ENCODE results near the gene OR6S1. TPM values are rescaled to one million over a fixed set of nuclear protein-coding genes. Genes with fewer than 3 reads are reported as not detected.

The OR6S1 gene
- total RNA-seq, 2 experiments from 2014 or later = not detected

DNA sequence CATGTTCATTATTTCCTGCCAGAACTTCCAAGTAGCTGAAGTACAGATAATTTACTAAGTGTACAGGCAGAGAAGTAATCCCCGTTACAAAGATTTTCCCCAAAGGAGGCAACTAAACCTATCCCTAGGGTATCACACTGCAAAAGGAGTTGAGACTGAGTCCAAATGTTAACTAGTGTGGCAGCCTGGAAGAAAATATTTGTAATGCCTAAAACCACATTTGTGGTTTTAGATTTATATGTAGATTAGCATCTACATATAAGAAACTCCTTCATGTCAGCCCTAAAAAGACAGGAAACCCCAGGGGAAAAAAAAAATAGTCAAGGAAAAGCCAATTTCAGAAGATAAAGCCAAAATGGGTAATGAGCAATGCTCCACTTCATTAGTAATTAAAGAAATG is 48.9 kb downstream of the OR6S1 start:
- intact Hi-C loops (cut with micrococcal nuclease; ENCODE audit: unreplicated experiment) = no loop called here
- Histone ChIP-seq H3K9me3 (ENCODE audit: low read length) (no peaks in the 10 kb centered on the region), H3K9me2 (ENCODE audit: insufficient read depth, low read length) (no peaks in the 10 kb centered on the region), H3K4me2 (ENCODE audit: low read length) (no peak overlapping the region), H3K79me2 (ENCODE audit: insufficient read depth, low read depth, low read length) (no peaks in the 10 kb centered on the region), H3K4me3 (ENCODE audit: low read depth, low read length, poor library complexity, severe bottlenecking) (no peak overlapping the region), H3K4me1 (ENCODE audit: insufficient read depth, low read length, poor library complexity, severe bottlenecking) (no peaks in the 10 kb centered on the region), H4K20me1 (ENCODE audit: insufficient read depth, low read length) (no peaks in the 10 kb centered on the region), H3K27ac (ENCODE audit: low read depth, low read length, poor library complexity, severe bottlenecking) (no peak overlapping the region), H3K36me3 (ENCODE audit: insufficient read depth, low read length) (no peaks in the 10 kb centered on the region), H2AFZ (ENCODE audit: low read length) (no peak overlapping the region)
- BruUV-seq (replicated peaks) = no TSS peak
- ChIA-PET CTCF (ENCODE audit: unreplicated experiment) (no interaction called here), POLR2A (no interaction called here)
- DNase-seq (ENCODE audit: low spot score) = no peak
- TF ChIP-seq, protein P1, sequence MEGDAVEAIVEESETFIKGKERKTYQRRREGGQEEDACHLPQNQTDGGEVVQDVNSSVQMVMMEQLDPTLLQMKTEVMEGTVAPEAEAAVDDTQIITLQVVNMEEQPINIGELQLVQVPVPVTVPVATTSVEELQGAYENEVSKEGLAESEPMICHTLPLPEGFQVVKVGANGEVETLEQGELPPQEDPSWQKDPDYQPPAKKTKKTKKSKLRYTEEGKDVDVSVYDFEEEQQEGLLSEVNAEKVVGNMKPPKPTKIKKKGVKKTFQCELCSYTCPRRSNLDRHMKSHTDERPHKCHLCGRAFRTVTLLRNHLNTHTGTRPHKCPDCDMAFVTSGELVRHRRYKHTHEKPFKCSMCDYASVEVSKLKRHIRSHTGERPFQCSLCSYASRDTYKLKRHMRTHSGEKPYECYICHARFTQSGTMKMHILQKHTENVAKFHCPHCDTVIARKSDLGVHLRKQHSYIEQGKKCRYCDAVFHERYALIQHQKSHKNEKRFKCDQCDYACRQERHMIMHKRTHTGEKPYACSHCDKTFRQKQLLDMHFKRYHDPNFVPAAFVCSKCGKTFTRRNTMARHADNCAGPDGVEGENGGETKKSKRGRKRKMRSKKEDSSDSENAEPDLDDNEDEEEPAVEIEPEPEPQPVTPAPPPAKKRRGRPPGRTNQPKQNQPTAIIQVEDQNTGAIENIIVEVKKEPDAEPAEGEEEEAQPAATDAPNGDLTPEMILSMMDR (conservative IDR thresholded peaks at IDR 0.05; ENCODE audit: low read length) = no peak
- no peak for TF ChIP-seq EZH2phosphoT487 (IDR thresholded peaks at IDR 0.05; ENCODE audit: borderline replicate concordance, low read depth, low read length)

DNA sequence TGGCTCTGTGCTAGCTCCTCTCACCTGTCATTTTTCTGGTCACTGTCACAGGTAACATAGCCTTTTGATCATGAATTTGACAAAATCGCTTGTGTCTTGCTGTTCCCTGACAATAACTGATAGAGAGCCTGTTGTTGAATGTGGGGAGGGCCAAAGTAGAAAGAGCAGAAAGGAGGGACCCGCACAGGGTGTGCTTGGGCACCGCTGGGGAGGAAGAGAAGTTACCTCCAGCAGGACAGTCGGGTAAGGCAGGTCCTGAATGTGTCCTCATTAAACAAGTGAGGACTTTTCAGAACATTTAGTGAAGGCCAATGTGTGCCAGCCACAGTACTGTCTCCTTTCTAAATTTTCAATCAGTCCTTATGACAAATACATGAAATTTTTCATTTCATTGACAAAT is 50.3 kb downstream of the OR6S1 start, which contains the start of gene RNASE12:
Gene RNASE12, minus strand, starts transcription at position 142 of the 400 bp plus-strand sequence. CDS start 653 bp downstream, outside the sequence.
- POLR2A ChIA-PET = interaction anchor here (0.5 kb wide), 1 partner anchor 157 kb away, joined by 4 read pairs; no protein-coding TSS in a partner anchor
- no TSS peak for BruUV-seq (replicated peaks)

More for the DNA sequence above, 50.3 kb downstream of the OR6S1 start, which contains the start of gene RNASE12:
- TF ChIP-seq, protein P1 (conservative IDR thresholded peaks at IDR 0.05; ENCODE audit: low read length) = no peak
- TF ChIP-seq EZH2phosphoT487 (IDR thresholded peaks at IDR 0.05; ENCODE audit: borderline replicate concordance, low read depth, low read length) = no peak
- H3K4me3 ChIP-seq (ENCODE audit: low read depth, low read length, poor library complexity, severe bottlenecking) = no peak within 1 kb of the TSS
- H2AFZ ChIP-seq (ENCODE audit: low read length) = no peak within 1 kb of the TSS
- no peaks in the 10 kb centered on the region for H3K9me3 ChIP-seq (ENCODE audit: low read length)
- no peaks in the 10 kb centered on the region for H4K20me1 ChIP-seq (ENCODE audit: insufficient read depth, low read length)
- intact Hi-C loops (cut with micrococcal nuclease; ENCODE audit: unreplicated experiment) = no loop called here
- no peaks in the 10 kb centered on the region for H3K4me1 ChIP-seq (ENCODE audit: insufficient read depth, low read length, poor library complexity, severe bottlenecking)
- no peaks in the 10 kb centered on the region for H3K9me2 ChIP-seq (ENCODE audit: insufficient read depth, low read length)
- no peaks in the 10 kb centered on the region for H3K79me2 ChIP-seq (ENCODE audit: insufficient read depth, low read depth, low read length)
- CTCF ChIA-PET (ENCODE audit: unreplicated experiment) = no interaction called here
- no peaks in the 10 kb centered on the region for H3K36me3 ChIP-seq (ENCODE audit: insufficient read depth, low read length)
- H3K27ac ChIP-seq (ENCODE audit: low read depth, low read length, poor library complexity, severe bottlenecking) = no peak within 1 kb of the TSS
- H3K4me2 ChIP-seq (ENCODE audit: low read length) = no peak within 1 kb of the TSS
- no peak for DNase-seq (ENCODE audit: low spot score)

Small RNA genes within 50 kb of the gene (small RNA-seq; reads per million reads assigned to genes)
- not detected for gene RF00019

Other genes starting within 250 kb of the OR6S1 start
- gene TEP1, start 228.2 kb downstream of the OR6S1 start, total RNA-seq (2014; rRNA removed; shearing (Covaris generic)) = 12.9 and 13.4 TPM in 2 replicates
- 26.8 and 31.1 TPM in 2 replicates for gene TEP1, start 228.2 kb downstream of the OR6S1 start, total RNA-seq (2022)
- 0.08 TPM in 1 of 2 replicates, not detected in the other for gene KLHL33, start 205.5 kb downstream of the OR6S1 start, total RNA-seq (2014; rRNA removed; shearing (Covaris generic))
- gene KLHL33, start 205.5 kb downstream of the OR6S1 start, total RNA-seq (2022) = 0.09 and 0.11 TPM in 2 replicates
- gene OSGEP, start 186.9 kb downstream of the OR6S1 start, total RNA-seq (2014; rRNA removed; shearing (Covaris generic)) = 85.2 and 86.6 TPM in 2 replicates
- gene OSGEP, start 186.9 kb downstream of the OR6S1 start, total RNA-seq (2022) = 68.8 and 76.6 TPM in 2 replicates
- 110 and 117 TPM in 2 replicates for gene APEX1, start 186.5 kb downstream of the OR6S1 start, total RNA-seq (2014; rRNA removed; shearing (Covaris generic))
- gene APEX1, start 186.5 kb downstream of the OR6S1 start, total RNA-seq (2022) = 175 and 203 TPM in 2 replicates
- 23.3 and 26.9 TPM in 2 replicates for gene PIP4P1, start 180.3 kb downstream of the OR6S1 start, total RNA-seq (2014; rRNA removed; shearing (Covaris generic))
- 43.6 and 44.7 TPM in 2 replicates for gene PIP4P1, start 180.3 kb downstream of the OR6S1 start, total RNA-seq (2022)
- gene PNP, start 172.3 kb downstream of the OR6S1 start, total RNA-seq (2014; rRNA removed; shearing (Covaris generic)) = 120 and 127 TPM in 2 replicates
- 118 and 128 TPM in 2 replicates for gene PNP, start 172.3 kb downstream of the OR6S1 start, total RNA-seq (2022)
- gene RNASE10, start 136.2 kb downstream of the OR6S1 start, total RNA-seq (2014; rRNA removed; shearing (Covaris generic)) = not detected in 2 replicates
- gene RNASE10, start 136.2 kb downstream of the OR6S1 start, total RNA-seq (2022) = 1.5 and 1.7 TPM in 2 replicates
- gene RNASE9, start 80.6 kb downstream of the OR6S1 start, total RNA-seq (2014; rRNA removed; shearing (Covaris generic)) = not detected in 2 replicates
- not detected in 2 replicates for gene RNASE9, start 80.6 kb downstream of the OR6S1 start, total RNA-seq (2022)
- gene RNASE11, start 53.7 kb downstream of the OR6S1 start, total RNA-seq (2014; rRNA removed; shearing (Covaris generic)) = not detected in 2 replicates
- not detected in 2 replicates for gene RNASE11, start 53.7 kb downstream of the OR6S1 start, total RNA-seq (2022)
- not detected in 2 replicates for gene RNASE12, start 50.3 kb downstream of the OR6S1 start, total RNA-seq (2014; rRNA removed; shearing (Covaris generic))
- gene RNASE12, start 50.3 kb downstream of the OR6S1 start, total RNA-seq (2022) = not detected in 2 replicates
- not detected in 2 replicates for gene RNASE4, start 42.9 kb upstream of the OR6S1 start, total RNA-seq (2014; rRNA removed; shearing (Covaris generic))
- gene RNASE4, start 42.9 kb upstream of the OR6S1 start, total RNA-seq (2022) = not detected in 2 replicates
- not detected in 2 replicates for gene ANG, start 47.1 kb upstream of the OR6S1 start, total RNA-seq (2014; rRNA removed; shearing (Covaris generic))
- not detected in 2 replicates for gene ANG, start 47.1 kb upstream of the OR6S1 start, total RNA-seq (2022)
- gene EDDM3A, start 104.2 kb upstream of the OR6S1 start, total RNA-seq (2014; rRNA removed; shearing (Covaris generic)) = not detected in 2 replicates
- gene EDDM3A, start 104.2 kb upstream of the OR6S1 start, total RNA-seq (2022) = not detected in 2 replicates
- gene EDDM3B, start 126.7 kb upstream of the OR6S1 start, total RNA-seq (2014; rRNA removed; shearing (Covaris generic)) = not detected in 2 replicates
- gene EDDM3B, start 126.7 kb upstream of the OR6S1 start, total RNA-seq (2022) = not detected in 2 replicates
- gene RNASE6, start 139.6 kb upstream of the OR6S1 start, total RNA-seq (2014; rRNA removed; shearing (Covaris generic)) = 0.33 and 2.9 TPM in 2 replicates
- gene RNASE6, start 139.6 kb upstream of the OR6S1 start, total RNA-seq (2022) = 1.2 and 1.7 TPM in 2 replicates
- gene RNASE1, start 161.2 kb upstream of the OR6S1 start, total RNA-seq (2014; rRNA removed; shearing (Covaris generic)) = not detected in 2 replicates
- gene RNASE1, start 161.2 kb upstream of the OR6S1 start, total RNA-seq (2022) = not detected in 2 replicates
- not detected in 2 replicates for gene RNASE3, start 249.7 kb upstream of the OR6S1 start, total RNA-seq (2014; rRNA removed; shearing (Covaris generic))
- gene RNASE3, start 249.7 kb upstream of the OR6S1 start, total RNA-seq (2022) = not detected in 2 replicates